Measurements from ENCODE around the gene RPL22L1.
"Not testable (repeated sequence)": the region's sequence is repeated elsewhere in the genome, so short reads cannot be mapped to it uniquely, and the experiment has no call there.

The RPL22L1 gene

DNA sequence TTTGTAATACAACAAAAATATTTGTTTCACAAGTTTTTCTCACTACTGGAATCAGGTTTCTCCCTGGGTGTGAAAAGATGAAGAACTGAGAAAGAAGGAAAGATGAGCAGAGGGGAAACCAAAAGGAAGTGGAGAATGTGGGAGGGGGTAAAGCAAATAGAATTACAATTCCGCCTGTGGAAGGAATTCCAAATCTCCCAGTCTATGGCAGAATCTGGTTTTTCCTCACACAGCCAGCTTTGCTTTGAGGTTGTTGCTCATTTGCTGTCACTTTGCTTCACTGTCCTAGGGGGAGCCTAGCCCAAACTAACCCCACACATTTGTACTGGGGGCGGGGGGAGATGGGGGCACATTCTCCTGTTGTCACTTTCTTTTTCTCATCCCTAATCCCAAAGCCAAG lies 43.9 kb downstream of the RPL22L1 start:
- DNase-seq: no peak

DNA sequence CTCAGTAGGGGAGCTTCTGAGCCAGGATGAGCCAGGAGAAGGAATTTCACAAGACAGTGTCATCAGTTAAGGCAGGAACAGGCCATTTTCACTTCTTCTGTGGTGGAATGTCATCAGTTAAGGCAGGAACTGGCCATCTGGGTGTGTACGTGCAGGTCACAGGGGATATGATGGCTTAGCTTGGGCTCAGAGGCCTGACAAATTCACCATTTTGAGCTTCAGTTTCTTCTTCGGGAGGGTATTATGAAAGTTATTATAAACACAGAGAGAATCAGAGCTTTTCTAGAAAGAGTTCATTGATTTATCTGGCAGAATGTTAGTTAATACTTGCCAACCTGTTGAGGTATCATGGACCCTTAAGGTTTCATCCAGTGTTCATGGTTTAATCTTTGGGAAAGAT lies 46.4 kb downstream of the RPL22L1 start:
- not testable (repeated sequence) for DNase-seq

DNA sequence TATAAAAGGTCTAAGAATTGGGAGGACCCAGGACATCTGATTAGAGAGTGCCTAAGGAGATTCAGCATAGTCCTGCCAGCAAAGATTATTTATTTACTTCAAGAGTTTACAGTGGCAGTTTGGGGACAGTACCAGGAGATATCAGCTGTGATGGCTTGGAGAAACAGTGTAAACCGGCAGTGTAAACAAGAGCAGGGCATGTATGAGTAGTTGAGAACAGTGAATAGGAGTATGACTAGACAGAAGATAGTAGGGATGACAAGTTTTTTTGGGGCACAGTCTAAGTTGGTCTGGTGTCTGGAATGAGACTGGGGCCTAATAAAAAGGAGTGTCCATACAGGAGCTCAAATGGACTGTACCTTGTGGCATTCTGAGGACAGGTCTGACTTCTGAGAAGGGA lies 51.7 kb downstream of the RPL22L1 start:
- not testable (repeated sequence) for DNase-seq

DNA sequence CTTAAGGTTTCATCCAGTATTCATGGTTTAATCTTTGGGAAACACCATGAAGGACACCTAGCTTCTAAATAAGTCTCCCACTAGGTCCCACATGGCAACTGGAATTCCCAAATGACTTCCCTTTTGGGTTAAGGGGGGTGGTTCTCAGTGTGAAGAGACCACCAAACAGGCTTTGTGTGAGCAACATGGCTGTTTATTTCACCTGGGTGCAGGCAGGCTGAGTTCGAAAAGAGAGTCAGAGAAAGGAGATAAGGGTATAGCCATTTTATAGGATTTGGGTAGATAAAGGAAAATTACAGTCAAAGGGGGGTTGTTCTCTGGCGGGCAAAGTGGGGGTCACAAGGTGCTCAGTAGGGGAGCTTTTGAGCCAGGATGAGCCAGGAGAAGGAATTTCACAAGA lies 52.5 kb downstream of the RPL22L1 start:
- not testable (repeated sequence) for DNase-seq

DNA sequence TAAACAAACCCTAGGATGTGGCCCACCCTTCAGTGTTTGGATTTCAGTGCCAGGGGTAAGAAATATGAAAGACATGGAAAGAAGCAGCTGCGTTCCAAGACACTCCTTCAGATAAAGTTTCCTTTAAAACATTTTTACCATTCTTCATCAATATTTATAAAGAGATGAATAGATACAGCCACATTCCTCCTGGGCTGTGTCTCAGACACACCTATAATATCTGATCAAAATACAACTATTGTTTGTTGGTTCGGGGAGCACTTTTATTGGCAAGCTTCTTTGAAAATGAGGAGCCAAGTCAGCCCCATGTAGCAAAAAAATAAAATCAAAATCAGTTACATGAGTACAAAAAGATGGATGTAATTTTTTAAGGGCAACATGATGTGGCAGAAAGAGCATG lies 53.2 kb downstream of the RPL22L1 start:
- no peak for DNase-seq

DNA sequence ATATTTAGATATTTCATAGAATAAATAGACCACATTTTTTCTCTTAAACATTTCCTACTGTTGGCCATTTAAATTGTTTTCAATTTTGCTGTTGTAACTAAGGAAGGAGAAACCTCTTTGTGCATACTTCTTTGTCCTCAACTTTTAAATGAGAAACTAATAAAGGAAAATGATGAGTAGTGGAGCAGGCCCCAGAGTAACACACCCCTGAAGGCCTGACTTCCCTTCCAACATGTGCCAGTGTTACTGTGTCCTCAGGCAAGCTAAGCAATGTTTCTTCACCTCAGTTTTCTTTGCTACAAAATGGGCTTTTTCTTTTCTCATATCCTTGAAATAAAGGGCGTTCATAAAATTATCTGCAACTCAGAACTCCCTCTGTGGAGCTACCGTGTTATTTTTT lies 53.7 kb downstream of the RPL22L1 start:
- no peak for DNase-seq

DNA sequence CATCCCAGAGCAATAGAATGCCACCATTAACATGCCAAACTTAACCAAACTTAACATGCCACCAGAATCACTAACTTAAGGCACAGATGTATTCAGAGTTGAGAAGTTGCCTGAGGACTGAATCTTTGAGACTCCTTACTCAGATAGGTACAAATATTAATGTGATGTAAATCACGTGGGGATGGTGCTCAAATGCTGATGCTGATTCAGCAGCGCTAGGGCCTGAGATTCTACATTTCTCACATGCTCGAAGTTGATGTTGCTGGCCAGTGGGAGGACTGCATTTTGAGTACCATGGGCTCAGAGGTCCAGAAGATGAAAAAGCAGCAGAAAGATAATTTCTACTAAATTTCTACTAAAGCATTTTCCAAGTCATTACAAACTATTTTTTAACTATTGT lies 54.1 kb downstream of the RPL22L1 start:
- no peak for DNase-seq

DNA sequence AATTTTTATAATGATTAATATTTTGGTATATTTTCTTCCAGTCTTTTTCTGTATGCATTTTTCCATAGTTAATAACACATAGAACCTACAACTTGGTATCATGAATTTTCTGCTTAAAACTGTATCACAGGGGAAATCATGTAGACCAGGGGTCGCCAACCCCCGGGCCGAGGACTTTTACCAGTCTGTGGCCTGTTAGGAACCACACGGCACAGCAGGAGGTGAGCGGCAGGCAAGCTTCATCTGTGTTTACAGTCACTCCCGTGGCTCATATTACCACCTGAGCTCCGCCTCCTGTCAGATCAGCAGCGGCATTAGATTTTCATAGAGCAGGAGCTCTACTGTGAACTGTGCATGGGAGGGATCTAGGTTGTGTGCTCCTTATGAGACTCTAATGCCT lies 54.7 kb downstream of the RPL22L1 start:
- DNase-seq: no peak

Measured in hippocampal formation (tissue), 2 donors.